DMS 273 treated with DMSO at 0.1 percent for 48 hours (cell line): ENCODE results near the gene CCDC175.

Source experiments
- DNase-seq: peaks from one replicate; lab custom pipeline; 2025; lab: John Stamatoyannopoulos, UW

The CCDC175 gene

DNA sequence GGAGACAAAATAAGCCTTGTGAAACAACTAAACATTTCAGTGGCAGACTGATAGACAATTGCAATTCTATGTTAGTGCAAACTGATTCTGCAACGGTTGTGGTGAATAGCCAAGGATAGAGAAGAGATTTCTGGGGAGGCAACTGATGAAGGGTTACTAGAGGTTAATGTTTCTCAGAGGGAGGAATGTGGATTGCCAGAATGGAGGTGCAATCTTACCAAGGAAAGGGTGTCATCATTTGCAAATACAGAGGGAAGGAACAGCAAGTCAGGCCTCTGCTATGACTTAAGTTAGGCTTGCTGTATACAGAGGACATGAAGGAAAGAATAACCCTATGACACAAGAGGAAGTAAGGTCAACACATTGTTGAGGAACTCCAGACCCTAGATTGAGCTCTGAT lies 35.8 kb downstream of the CCDC175 start:
- DNase-seq, result no peak

DNA sequence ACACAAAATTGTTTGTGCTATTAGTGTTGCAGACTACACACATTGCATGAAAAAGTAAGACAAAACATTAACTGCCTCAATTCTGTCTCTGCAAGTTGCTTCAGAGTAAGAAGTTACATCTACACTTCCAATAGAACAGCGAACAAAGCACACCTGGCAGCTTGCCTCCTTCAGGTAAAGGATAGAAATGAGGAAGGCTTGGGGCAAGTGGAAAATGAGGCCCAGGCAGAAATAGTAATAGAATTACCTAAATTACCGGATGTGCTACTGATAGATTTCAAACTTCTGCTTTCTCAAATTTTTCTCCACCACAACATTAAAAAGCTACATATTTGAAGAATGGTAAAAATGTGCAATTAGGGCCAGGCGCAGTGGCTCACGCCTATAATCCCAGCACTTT lies 37.7 kb downstream of the CCDC175 start:
- no peak for DNase-seq

DNA sequence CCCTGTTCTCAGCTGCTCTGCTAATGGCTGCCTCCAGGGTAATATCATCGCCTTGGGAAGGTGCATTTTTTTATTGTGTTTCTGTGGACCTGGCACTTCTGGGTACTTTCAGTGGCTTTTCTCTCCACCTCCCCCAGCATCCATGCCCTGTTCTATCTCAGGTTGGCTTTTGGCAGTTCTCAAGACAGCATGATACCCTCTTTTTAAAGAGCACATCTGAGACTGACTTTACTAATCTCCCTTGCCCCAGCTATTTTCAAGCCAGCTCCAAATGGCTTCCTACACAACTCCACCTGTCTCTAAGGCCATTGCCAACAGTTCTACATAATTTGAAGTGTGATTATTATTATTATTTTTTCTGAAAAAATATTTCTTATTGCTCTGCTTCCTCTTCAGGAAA lies 39.1 kb downstream of the CCDC175 start:
- DNase-seq, result no peak

DNA sequence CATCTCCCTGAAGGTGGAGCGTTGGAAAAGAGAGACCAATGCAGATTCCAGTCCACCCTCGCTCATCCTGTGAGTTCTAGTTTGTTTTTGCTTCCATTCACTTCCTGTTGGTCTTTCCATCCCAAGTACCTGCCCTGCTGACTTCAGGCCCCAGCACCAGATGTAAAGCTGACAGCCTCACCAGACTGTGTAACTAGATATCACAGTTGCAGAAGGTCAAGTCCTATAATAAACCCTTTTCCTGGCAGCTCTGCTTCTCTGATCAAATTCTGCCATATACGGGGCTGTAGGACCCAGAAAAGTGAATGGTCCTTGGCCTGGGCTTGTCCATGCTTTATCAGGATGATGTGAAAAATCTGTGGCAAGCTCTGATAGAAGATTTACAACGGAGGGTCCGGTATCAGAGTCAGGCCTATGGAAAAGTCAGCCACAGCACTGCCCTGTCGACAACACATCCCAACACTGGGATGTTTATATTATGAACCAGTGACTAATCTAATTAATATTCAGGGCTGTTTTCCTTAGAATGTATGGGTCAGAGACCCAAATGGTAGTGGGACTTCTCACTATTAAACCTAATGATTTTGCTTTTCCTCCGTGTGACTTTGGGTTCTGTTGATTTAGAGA lies 42.1 kb downstream of the CCDC175 start:
- DNase-seq, result peak; percentile 77

DNA sequence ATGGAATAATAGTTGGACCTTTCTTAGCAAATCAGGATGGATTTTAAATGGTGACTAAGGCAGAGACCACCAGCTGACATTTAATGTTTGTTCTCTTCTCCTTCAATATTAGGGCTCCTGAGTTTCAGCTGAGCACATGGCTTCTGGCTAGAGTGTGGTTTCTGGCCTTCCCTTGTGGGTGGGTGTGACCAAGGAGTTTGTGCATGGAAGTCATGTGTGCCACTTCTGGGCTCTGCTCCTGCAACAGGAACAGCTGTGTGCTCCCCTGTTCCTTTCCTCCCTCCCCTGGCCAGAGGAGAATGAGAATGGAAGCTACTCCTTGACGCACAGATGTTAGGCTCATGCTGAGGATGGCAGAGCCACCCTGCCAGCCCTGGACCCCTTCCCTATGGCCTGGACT lies 44.2 kb downstream of the CCDC175 start:
- no peak for DNase-seq

DNA sequence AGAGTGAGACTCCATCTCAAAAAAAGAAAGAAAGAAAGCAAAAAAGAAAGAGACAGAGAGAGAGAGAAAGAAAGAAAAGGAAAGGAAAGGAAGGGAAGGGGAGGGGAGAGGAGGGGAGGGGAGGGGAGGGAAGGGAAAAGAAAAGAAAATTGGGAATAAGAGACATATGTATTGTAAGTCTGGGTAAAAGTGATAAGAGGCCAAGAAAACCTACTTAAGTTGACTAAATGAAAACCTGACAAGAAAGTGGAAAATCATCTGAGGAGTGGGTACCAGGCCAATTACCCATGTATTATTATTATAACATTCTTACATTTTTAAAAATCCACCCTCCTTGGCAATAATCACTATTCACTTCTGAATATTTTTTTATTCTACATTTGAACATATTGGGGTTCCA lies 46.3 kb downstream of the CCDC175 start:
- DNase-seq, result no peak

DNA sequence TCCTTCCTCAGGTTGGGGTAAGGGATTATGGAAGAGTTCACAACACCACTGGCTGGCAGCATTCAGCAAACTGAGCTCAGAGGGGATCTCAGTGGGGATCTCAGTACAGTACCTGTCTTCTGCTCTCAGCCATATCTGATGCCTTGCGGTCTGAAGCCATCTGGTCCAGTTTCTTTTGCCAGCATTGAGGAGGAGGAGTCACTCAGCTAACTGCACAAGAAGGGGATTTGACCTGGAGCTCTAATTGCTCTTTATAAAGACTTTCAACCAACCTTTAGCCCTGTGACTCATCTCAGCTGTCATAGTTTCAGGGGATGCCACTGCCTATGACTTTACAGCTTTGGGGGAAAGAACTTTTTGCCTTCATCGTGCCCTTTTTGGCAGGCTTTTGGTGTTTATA lies 47.4 kb downstream of the CCDC175 start:
- DNase-seq, result peak; percentile 78

DNA sequence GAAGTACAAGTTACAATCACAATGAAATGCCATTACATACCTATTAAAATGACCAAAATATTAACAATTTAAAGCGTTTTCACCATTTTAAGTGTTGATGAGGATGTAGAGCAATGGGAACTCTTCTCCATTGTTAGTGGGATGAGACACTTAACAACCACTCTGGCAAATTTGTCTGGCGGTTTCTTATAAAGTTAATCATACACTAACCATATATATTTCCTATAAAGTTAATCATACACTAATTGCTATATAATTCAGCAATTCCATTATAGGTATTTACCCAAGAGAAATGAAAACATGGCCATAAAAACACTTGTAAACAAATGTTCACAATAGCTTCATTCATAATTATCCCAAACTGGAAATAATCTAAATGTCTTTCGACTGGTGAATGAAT lies 56.4 kb downstream of the CCDC175 start:
- DNase-seq, result no peak

DNA sequence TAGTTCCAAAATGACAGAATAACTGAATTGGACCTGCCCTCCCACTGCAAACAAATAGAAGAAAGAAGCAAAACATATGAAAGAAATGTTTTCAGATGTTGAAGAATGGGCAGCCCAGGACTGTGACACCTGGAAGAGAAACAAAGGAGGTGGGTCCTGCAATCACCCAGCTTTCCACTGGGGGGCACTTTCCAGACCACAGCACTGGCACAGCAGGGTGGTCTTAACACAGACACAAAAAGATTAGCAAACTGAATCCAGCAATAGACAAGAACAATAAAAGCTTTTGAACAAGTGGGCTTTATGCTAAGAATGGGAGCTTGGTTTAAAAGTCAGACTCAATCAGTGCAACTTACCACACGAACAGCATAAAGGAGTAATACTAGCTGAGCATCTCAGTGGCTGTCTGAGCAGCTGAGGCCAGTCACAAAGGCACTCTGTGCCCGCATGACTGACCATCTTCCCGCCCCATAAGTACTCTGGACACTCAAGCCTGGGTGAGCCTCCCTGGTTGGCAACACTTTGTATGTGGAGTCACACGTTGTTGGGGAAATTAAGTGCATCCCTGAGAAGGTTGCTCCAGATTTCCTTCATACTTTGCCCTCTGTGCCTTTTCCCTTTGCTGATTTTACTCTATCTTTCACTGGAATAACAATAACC lies 64.6 kb downstream of the CCDC175 start:
- no peak for DNase-seq

DNA sequence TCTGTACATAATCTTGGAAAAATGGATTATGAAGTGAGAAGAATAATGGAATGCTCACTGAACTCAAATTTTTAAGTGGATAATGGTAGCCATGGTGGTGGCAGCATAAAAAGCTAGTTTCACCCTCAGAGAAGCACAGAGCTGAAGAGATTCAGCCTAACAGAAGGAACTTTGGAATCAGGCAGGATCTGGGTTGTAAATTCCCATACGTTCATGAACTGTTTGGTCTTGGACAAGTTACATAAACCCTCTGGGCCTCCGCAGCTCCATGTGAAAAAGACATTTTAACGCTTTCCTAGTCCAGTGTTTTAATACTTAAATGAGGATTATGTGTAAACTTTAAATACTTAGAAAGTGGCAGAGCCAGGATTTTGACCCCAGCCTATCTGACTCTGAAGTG lies 65.6 kb downstream of the CCDC175 start:
- DNase-seq, result no peak

DNA sequence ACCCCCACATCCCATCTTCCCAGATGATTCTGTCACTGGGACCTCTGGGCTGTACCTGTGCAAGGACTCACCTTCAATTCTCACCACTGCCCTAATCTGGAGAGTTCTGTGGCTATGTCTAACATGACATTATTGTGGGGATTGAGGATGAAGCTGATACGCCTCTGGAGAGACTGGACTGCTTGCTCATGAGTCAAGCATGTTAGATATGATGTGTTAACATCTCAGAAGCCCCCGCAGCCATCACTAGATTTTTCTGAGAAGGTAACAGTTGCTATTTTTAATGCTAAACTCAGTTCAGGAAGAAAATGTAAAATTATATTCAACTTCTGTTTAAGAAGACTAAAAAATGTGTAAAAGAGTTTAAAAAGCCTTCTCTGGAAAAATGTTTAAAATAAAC lies 66.6 kb downstream of the CCDC175 start:
- no peak for DNase-seq

DNA sequence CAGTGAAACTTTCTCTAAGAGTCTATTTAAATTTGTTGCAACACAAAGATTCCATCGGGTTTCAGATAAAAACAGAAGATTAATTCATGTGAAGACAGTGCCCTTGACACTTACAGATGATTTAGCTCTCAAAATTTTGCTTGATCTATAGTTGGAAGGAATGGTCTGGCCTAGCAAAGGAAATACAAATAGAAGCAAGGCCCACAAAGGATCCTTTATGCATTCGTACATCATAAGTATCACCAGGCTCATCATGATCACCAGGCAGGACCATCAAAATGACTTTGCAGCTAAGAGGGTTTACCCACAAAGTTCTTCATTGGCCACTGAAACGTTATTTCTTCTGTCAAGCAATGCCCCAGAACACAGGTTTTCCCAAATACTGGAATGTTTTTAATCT lies 67.5 kb downstream of the CCDC175 start:
- DNase-seq, result no peak

DNA sequence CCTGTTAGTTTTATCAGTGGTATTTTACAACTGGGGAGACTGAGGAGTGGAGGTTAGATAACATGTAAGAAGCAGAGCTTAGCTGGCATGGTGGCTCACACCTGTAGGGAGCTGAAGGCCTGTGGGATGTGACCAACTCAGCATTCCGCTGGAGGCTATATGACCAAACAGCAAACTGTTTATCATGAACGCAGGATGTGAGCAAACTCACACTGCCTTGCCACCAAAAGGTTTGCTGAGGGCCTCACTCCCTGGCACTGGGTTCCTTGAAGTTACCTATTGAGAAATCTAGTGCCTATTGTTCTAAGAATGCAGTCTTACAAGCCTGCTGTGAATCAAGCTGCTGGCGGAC lies 68.9 kb downstream of the CCDC175 start:
- no peak for DNase-seq

DNA sequence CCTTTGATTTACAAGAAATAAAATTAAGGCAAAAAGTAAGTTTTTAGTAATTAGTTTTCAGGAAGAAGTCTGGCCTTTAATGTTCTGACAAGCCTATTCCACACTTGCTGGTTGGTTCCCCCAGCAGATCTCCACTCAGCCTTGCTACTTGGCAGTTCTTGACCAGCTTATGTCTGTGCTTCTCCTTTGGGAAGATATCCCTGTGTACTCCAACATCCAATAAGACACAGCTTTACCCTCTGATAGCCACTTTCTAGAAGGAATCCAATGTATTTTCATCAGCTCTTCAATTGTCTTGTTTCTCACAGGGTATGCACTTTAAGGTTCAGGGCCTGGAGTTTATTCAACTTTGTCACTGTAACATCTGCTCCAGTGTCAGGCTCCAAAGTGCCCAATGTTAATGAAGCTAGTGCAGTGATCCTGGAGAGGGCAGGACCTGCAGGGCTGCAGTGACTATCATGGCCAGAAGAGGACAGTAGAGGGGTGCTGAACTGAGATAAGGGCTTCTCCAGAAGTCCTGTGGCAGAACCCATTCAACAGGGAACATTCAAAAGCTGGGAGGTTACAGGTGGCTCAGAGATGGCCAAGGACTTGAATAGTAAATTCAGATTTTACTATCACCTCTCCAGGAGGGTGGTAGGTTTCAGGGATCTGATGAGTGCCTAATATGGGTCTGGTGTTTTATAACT lies 69.4 kb downstream of the CCDC175 start:
- DNase-seq, result peak; percentile 67

DNA sequence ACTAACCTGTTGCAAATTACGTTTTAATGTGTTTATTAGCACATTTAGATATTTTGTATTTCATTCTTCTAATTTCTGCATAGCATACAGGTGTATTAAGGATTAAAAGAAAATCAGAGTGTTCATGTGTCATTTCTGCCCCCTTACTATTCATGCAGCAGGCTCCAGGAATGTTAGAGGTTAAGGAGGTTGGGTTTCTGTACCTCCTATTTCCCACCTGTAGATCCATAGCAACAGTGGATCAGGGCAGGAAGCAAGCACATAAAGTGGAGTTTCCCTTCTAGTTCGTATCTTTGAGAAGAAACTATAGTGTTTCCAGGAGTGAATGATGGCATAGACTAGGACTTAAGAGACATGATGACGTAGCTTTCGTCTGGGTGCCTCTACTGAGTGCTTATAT lies 73.4 kb downstream of the CCDC175 start:
- DNase-seq, result no peak

DNA sequence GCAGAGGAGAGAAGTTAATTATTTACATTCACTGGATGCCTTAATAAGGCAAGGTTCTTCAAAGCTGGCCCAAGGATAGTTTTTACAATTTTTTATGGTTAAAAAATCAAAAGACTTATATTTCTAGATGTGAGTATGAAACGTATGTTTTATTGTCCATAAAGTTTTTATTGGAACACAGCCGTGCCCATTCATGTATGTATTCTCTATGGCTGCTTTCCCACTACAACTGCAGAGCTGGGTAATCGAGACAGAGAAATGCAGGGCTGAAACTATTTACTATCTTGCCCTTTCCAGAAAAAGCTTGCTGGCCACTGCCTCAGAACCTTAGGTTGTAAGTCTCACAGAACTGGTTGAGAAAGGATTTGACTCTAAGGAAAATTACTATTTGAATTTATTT lies 75.9 kb downstream of the CCDC175 start:
- DNase-seq, result no peak

DNA sequence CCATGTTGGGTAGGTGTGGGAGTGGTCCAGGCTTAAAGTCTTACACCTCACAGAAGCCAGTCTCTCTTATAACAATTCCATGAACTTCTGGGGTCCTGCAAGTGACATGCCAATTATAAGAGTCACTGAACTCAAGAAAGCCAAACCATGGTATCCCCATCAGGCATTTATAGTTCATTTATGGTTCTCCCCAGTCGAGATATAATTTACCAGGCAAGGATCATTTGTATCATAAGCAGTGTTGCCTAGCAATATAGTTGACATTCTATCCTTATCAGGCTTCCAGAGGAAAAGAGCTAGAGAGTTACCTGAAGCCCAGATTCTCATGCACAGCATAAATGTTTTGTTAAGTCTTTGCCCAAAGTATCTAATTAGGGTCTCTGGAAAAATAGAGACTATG lies 84.2 kb downstream of the CCDC175 start:
- no peak for DNase-seq

DNA sequence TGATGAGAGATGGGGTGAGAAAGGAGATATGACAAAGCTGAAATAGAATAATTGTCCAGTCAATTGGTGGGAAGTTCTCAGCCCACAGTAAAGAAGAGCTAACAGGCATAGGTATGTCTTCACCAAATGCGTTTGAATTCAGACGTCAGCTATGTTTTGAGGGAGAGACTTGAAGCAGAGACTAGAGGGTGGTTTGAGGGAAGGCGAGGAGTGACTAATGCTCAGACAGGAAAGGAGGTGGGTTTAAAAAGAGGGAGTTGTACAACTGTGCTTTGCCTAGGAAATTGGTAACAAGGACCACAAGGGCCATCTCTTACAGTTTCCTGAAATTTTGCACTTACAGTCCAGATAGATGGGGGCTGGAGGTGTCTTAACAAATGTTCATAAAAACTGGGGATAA lies 85.9 kb downstream of the CCDC175 start:
- no peak for DNase-seq

DNA sequence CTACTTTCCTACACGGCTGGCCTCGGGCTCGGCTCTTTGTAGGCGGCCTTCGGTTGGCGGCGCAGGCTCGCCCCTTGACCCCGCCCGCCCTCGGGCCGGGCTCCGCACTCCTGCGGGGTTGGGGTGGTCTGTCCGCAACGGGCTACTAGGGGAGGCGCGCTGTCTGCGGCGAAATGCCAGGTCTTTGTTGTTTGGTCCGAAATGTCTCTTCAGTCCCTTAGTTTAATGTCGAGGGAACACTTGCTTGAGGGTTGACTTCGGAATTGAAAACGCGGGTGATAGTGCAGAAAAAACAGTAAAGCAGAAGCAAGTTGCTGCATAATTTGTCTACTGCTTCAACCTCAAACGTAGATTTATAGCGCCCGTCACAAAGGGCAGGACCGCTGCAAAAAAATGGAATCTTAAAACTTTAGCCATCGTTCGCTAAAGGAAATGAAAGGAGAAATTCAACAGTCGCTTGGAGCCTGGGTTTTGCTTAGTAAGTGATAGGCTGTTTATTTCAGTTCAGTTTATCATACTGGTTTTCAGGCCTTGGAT lies 91.9 kb downstream of the CCDC175 start:
- peak; percentile 18 for DNase-seq

DNA sequence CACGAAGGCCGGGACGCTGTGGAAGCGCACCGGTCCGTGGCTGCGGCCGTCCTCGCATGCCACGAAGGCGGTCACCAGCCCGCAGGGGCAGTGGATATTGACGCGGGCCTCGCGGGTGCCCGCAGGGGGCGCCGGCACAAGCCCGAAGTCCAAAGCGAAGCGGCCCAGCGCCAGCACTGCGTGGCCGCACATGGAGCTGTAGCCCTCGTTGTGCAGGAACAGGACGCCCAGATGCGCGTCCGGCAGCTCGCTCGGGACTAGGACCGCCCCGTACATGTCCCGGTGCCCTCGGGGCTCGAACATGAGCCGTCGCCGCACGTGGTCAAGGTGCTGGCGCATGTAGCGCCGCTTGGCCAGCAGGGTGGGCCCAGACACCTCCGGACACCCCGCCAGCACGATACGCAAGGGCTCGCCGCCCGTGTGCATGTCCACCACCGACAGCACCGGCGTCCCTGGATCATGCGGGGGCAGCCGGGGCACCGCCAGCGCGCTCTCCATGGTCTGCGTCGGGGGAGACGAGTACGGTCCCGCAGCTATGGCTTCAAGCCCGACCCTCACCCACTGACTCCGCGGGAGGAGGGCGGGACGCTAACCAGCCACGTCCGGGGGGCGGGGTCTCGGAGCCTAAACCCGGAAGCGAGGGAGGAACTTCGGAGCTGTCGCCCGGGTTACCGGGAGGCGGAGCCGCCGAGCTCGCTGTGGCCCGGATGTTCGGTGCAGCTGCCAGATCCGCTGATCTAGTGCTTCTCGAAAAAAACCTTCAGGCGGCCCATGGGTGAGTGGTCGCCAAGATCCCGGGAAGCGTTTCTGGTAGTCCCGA lies 92.6 kb downstream of the CCDC175 start, which contains the start of the genes JKAMP and L3HYPDH:
TSS of gene JKAMP (plus strand) at position 699 of the 820 bp plus-strand sequence. CDS start at position 772, 73 bp downstream.
TSS of gene L3HYPDH (minus strand) at position 590 of the 820 bp plus-strand sequence. CDS start at position 498, 92 bp downstream.
- DNase-seq, result peak; percentile 82

DNA sequence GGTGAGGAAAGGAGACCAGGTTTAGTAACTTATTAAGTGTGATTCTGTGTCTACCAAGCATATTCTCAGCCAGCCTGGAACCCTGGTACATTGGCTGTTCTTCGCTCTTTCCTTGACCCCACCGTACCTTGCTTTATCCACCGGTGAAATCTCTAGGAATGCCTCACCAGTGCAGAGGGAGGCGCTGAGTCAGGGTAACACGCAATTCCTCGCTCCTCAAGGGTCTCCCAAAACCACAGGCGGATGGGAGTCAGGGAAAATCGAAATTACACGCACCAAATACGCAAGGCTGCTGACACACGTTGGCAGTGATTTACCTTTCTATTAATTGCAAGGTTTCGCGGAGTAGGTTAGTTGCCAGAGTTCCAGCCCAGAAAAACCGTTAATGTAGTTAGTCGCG lies 93.2 kb downstream of the CCDC175 start:
- no peak for DNase-seq
